ENCODE results near the gene SF3B2.
A peak's percentile ranks its signal among the peaks of the same experiment; 100 is the strongest.

Gene SF3B2

GRCh38 chr11:66050581-66051231 lies 1.5 kb upstream of the SF3B2 start:
- no peak for DNase-seq

GRCh38 chr11:66051371-66051765 lies 796 bp upstream of the SF3B2 start:
- no peak for DNase-seq

- DNase-seq = no peak
Observed at GRCh38 chr11:66052664-66052982, 459 bp downstream of the SF3B2 start.

GRCh38 chr11:66055021-66055420 lies 2.9 kb downstream of the SF3B2 start:
- no peak for DNase-seq

GRCh38 chr11:66056501-66056900 lies 4.3 kb downstream of the SF3B2 start:
- DNase-seq = no peak

- DNase-seq = no peak
Observed at GRCh38 chr11:66059966-66060680, 8.0 kb downstream of the SF3B2 start.

GRCh38 chr11:66061268-66061667 lies 9.1 kb downstream of the SF3B2 start:
- DNase-seq = no peak

- no peak for DNase-seq
Observed at GRCh38 chr11:66062408-66062807, 10.2 kb downstream of the SF3B2 start.

- no peak for DNase-seq
Observed at GRCh38 chr11:66063900-66064299, 11.7 kb downstream of the SF3B2 start.

- DNase-seq = no peak
Observed at GRCh38 chr11:66064571-66064970, 12.4 kb downstream of the SF3B2 start.

- no peak for DNase-seq
Observed at GRCh38 chr11:66066751-66067150, 14.6 kb downstream of the SF3B2 start.

- no peak for DNase-seq
Observed at GRCh38 chr11:66067640-66068039, 15.5 kb downstream of the SF3B2 start.

- DNase-seq = peak; percentile 81
Observed at GRCh38 chr11:66068154-66068821, 16.1 kb downstream of the SF3B2 start.

- DNase-seq = no peak
Observed at GRCh38 chr11:66068923-66069714, 17.0 kb downstream of the SF3B2 start.

- peak; percentile 91 for DNase-seq
Observed at GRCh38 chr11:66069715-66070603, 17.8 kb downstream of the SF3B2 start, which contains the start of gene PACS1. Gene PACS1, plus strand, starts transcription at chr11:66070272. Its CDS starts 215 bp downstream, at chr11:66070487.

GRCh38 chr11:66070604-66071380 lies 18.6 kb downstream of the SF3B2 start:
- no peak for DNase-seq

GRCh38 chr11:66071381-66071801 lies 19.2 kb downstream of the SF3B2 start:
- no peak for DNase-seq

- DNase-seq = no peak
Observed at GRCh38 chr11:66072081-66072480, 19.9 kb downstream of the SF3B2 start.

GRCh38 chr11:66072518-66072917 lies 20.4 kb downstream of the SF3B2 start:
- no peak for DNase-seq

- DNase-seq = no peak
Observed at GRCh38 chr11:66073669-66074068, 21.5 kb downstream of the SF3B2 start.

- DNase-seq = no peak
Observed at GRCh38 chr11:66075273-66075672, 23.1 kb downstream of the SF3B2 start.

Data from right forelimb (tissue), 1 donor.